Measurements from ENCODE around the gene ADAMTS12.
A peak's percentile ranks its signal among the peaks of the same experiment; 100 is the strongest.
"Not testable (repeated sequence)": the region's sequence is repeated elsewhere in the genome, so short reads cannot be mapped to it uniquely, and the experiment has no call there.

ADAMTS12 gene

GRCh38 chr5:33515366-33515765 is 376.4 kb downstream of the ADAMTS12 start:
- DNase-seq, result not testable (repeated sequence)

DNA sequence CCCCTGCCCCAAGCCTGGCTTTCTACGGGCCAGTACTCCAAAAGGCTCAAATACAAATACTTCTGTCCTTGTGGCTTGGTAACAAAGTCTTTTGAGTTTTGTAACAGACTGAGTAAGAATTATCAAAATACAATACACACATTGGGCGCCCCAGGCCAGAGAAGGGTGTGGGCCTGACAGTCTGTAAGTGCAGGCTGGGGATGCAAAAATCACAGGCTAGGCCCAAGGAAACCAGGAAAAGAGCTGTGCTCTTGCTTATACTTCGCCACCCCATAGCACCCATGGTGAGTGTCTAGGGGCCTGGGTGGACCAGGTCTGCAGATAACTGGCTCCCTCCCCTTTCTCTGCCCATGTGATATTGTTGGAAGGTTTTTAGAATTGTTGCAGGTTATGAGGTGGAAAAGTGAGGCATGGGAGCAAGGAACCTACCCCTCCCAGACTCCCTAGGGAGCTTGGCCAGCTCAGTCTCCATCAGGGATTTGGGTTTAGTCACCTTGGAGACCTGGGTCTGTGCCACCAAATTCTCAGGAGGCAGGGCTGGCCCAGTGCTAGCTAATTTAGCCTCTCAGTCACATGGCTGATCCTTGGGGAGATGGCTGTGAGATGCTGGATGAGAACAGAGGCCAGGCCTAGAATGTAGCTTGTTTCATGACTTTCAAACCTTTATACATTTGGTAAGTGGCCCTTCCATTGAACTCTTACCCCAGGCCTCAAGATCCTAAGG is 378.2 kb downstream of the ADAMTS12 start:
- DNase-seq, result no peak

- DNase-seq, result no peak
These were observed 382.8 kb downstream of the ADAMTS12 start for GRCh38 chr5:33509036-33509435.

DNA sequence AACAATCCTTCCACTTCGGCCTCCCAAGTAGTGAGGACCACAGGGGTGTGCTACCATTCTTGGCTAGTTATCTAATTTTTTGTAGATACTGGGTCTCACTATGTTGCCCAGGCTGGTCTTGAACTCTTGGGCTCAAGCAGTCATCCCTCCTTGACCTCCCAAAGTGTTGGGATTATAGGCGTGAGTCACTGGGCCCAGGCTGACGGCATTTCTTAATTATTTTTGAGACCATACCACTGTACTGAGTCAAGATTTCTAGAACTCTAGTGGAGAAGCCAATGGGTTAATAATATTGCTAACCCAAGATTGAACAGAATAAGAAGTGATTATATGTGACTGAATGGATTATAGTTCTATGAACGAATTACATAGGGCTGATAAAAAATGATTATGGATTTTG is 384.4 kb downstream of the ADAMTS12 start:
- no peak for DNase-seq

DNA sequence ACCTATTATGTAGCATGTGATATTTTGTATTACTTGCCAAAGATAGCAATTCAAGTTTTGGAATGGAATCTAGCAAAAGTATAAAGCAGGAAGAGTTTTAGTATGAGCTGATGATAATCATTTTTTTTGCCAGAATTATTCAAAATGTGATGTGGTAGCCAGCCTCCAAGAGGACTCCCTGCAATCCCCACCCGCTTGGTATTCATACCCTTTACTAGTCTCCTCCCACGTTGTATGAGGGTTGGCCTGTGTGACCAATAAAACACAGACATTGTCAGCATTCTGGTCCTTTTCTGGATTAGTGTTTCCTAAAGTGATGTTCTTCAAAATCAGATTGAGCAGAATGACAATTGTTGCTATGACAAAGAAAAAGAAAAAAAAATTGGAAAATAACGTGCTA is 387.2 kb downstream of the ADAMTS12 start:
- no peak for DNase-seq

GRCh38 chr5:33501899-33502298 is 389.9 kb downstream of the ADAMTS12 start:
- DNase-seq, result no peak

GRCh38 chr5:33501260-33501659 is 390.5 kb downstream of the ADAMTS12 start:
- DNase-seq, result no peak

GRCh38 chr5:33494466-33494865 is 397.3 kb downstream of the ADAMTS12 start:
- DNase-seq, result peak in 1 of 2 donors; percentile 16

DNA sequence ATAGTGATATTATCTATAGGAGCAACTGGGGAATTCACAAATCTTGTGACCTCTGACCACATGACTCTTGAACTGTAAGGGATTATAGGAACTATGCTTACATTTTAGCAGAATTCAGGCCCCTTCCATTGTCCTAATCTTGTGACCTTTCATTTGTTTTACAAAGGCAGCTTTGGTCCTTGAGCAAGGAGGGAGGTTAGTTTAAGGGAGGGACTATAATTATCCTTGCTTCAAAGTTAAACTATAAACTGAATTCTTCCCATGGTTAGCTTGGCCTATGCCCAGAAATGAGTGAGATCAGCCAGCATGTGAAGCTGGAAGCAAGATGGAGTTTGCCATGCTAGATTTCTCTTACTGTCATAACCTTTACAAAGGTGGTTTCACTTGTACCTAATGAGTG is 399.8 kb downstream of the ADAMTS12 start:
- DNase-seq, result no peak

DNA sequence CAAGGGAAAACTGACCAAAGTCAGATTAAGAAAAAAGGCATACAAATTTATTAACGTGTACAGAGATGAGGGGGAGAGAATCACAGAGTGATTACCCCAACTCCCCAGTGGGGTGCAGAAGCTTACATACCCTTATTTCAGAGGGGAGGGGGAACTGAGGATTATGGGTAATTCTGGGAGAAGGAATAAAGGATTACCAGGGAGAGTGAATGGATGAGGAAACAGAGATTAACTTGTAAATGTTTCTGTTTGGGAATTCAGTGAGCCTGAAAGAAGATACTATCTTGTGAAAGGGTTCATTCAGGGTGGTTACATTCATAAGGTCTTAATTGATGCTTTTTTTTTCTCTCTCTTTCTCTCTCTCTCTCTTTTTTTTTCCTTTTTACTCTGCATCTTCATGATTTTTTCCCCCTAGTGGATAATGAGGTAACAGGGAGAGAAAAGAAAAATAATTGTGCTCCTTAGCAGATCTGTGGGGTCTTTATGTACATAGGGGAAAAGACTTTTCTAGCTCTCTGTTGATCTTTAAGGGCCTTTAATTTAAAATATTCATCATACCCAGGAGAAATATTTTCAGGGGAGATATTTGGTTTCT is 401.6 kb downstream of the ADAMTS12 start:
- no peak for DNase-seq

GRCh38 chr5:33489481-33490067 is 402.2 kb downstream of the ADAMTS12 start:
- DNase-seq, result no peak

DNA sequence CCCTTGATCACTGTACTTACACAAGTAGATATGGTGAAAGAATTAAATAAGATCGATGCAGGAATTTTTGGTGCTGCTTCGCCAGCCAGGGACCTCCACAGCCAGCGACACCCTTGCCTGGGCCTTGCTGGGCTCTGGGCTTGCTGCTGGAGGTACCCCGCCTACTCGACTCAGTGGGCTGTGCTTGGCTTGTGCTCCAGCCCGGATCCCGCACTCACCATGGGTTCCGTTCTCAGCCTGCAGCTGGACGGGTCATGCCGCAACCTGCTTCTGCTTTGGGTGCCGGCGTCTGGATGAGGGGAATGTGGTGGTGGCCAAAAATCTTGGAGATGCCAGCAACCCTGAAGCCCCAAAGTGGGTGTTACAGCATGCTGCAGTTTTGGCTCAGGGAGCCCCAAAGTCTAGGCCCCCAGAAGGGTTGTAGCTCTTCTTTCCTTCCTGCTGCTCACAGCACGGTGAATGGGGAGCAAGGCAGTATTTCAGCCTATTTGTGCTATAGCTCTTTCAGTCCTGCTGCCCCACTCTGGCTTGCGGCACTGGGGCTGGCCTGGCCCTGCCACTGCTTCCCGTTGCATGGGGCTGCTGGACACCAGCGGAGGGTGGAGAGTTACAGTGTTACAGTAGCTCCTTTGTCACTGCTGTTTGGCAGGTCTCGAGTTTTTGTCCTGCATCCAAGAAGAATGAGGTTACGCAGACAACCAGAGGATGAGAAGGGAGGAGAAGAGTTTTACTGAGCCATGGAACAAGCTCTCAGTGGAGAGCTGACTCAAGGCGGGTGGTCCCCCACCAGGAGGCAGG is 403.0 kb downstream of the ADAMTS12 start:
- DNase-seq, result no peak

DNA sequence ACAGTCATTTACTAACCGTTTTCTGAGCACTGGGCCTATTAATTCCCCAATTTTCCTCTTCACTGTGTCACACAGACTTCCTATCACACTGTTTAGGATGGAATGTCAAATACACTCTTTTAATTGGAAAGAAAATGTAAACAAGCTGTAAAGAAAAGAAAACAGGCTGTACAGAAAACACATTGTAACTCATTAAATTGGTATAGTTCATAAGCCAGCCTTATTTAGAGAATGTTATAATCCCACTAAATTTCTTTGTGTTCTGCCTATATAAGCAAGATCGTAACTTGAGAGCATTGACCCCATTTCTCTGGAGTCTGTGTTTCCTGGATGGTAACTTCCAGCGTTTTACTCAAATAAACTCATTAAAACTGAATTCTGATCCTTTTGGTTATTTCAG is 404.6 kb downstream of the ADAMTS12 start:
- DNase-seq, result no peak

DNA sequence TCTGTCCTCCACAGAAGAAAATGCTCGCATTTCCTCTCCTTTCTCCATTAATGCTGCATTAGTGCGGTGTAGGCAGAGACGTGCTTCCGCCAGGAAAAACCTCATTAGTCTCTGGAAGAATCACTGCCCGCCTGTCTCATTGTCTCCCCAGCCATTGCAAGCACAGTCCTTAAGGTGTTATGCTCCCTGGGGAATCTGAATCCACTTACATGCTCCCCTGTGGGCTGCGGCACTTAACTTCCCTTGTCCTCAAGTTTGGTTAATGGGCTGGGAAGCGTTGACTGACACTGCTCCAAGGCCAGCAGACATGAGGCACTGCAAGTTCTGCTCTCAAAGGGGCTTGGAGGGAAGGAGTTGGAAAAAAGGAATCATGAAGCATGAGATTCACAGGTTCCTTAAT is 409.5 kb downstream of the ADAMTS12 start:
- DNase-seq, result no peak

DNA sequence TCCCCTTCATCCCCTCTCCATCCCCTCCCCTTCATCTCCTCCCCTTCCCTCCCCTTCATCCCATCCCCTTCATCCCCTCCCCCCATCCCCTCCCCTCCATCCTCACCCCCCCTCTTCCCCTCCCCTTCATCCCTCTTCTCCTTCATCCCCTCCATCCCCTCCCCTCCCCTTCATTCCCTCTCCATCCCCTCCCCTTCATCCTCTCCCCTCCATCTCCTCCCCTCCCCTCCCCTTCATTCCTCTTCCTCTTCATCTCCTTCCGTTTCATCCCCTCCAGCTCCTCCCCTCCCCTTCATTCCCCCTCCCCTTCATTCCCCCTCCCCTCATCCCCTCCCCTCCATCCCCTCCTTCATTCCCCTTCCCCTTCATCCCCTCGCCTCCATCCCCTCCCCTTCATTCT is 410.9 kb downstream of the ADAMTS12 start:
- DNase-seq, result no peak

GRCh38 chr5:33479311-33479710 is 412.5 kb downstream of the ADAMTS12 start:
- DNase-seq, result no peak

DNA sequence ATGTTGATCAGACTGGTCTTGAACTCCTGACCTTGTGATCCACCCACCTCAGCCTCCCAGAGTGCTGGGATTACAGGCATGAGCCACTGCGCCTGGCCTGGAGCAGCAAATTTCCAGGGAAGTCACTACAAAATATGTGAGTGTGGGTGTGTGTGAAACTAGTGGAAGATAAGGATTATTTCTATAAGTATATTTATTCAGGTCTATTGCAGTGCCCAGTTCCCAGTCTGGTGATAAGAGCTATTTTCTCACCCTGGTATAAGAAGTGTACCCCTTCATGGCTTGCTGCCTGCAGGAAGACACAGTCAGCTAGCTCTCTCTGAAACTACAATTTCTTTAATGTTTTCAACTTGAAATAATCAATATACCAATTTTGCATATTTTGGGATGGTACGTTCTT is 414.0 kb downstream of the ADAMTS12 start:
- no peak for DNase-seq

- no peak for DNase-seq
These were observed 414.8 kb downstream of the ADAMTS12 start for GRCh38 chr5:33476992-33477391.

DNA sequence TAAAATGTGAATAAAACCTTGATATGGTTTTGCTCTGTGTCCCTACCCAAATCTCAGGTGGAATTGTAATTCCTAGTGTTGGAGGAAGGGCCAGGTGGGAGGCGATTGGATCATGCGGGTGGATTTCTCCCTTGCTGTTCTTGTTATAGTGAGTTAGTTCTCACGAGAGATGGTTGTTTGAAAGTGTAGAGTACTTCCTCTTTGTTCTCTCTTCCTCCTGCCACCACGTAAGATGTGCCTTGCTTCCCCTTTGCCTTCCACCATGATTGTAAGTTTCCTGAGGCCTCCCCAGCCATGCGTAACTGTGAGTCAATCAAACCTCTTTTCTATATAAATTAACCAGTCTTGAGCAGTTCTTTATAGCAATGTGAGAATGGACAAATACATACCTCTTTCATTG is 416.1 kb downstream of the ADAMTS12 start:
- DNase-seq, result peak; percentile 5 to 11

DNA sequence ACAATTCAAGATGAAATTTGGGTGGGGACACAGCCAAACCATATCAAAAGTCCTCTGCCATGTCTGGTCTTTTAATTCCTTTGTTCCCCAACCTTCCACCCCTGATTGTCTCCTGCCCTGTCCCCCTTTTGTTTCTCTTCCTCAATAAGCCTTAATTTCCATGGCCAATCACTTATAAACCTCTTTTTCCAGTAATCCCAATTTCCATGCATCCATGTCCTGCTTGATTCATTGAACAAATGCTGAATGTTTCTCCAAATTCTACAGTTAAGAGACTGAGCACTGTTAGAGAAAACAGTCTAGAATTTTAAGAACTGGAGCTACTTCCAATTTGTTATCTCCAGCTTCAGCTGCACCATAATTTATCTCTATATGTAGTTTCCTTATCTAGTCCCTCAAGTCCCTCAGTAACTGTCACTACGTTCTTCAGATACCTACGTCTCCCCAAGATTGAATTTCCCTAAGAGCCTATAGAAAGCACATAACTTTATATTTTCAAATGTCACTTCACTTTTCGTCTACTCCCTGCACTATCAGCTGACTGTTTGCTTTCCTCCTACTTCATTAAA is 416.8 kb downstream of the ADAMTS12 start:
- DNase-seq, result no peak

DNA sequence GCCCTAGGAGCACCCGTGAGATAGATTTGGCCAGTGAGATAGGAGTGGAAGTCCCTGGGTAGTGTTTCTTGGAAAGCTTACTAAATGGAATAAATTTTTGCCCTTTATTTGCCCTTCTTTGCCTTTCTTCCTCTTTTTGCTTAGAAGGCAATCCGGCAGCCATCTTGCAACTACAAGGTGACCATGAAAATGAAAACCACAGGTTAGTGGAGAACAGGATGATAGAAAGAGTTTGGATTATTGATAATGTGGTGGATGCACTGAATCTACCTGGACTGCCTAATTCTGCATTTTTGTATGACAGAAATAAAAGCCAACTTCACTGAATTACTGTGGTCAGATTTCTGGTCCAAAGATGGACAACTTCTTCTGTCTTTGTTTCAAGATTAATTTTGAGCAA is 417.8 kb downstream of the ADAMTS12 start:
- DNase-seq, result no peak

Measured in inflammatory macrophage (primary cell).